ENCODE results near the gene ARGLU1.

DNA sequence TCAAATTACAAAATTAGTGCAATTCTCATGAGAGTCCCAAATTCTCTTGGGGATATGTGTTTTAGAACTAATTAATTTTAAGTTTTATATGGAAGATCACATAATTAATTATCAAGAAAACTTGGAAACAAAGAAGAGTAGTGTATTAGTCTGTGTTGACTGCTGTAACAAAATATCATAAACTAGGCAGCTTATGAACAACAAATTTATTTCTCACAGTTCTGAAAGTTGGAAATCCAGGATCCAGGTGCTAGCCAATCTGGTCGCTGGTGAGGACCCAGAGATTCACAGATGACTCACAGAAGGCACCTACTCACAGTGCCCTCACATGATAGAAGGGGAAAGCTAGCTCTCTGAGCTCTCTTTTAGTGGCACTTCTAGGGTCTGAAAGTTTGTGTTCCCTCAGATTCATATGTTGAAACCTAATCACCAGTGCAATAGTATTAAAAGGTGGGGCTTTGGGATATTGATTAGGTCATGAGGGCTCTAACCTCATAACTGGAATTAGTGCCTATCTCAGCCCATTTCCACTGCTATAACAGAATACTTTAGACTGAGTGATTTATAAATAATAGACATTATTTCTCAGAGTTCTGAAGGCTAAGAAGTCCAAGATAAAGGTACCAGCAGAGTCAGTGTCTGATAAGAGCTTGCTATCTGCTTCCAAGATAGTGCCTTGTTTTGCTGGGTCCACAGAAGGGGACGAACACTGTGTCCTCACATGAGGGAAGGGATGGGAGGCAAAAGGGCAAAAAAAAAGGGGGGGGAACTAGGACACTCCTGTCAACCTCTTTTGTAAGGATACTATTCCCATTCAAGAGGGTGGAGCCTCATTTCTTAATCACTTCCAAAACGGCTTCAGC, 1.5 kb upstream of the ARGLU1 start:
- TF ChIP-seq CTCF (IDR thresholded peaks at IDR 0.05) (no peak), EZH2phosphoT487 (IDR thresholded peaks at IDR 0.05) (no peak)

All from neural progenitor cell (in vitro differentiated cells).